Gastrocnemius medialis (tissue), 4 donors: Measurements from ENCODE around the gene RPA3.

Source experiments
- CTCF ChIP-seq, 5 experiments: fragments of 450-650 bp in 3 of 5; fragments of 200-600 bp in 2 of 5; sonication (generic) in 2 of 5; IDR thresholded peaks in 4 of 5; conservative IDR thresholded peaks in 1 of 5; 1 replicate in 4 of 5; 2 replicates in 1 of 5; pipeline ENCODE4 v1.5.1; 2016 to 2019; ENCODE audit warnings: antibody characterized with exemption in 5 of 5, mild to moderate bottlenecking in 3 of 5, moderate library complexity in 3 of 5
- POLR2A ChIP-seq, 2 donors: fragments of 450-650 bp; IDR thresholded peaks; one replicate each; pipeline ENCODE4 v1.6.1; 2017; ENCODE audit warnings: antibody characterized with exemption in 2 of 2, mild to moderate bottlenecking in 2 of 2, moderate library complexity in 2 of 2

GRCh38 chr7:7641129-7641663, 77.2 kb downstream of the RPA3 start:
- no peak for TF ChIP-seq CTCF (IDR thresholded peaks at IDR 0.05 in 4 of 5, conservative IDR thresholded peaks at IDR 0.05 in 1 of 5)
- no peak for TF ChIP-seq POLR2A (IDR thresholded peaks at IDR 0.05)
